ENCODE measurements around the gene PHLDA3.

Gene PHLDA3

DNA sequence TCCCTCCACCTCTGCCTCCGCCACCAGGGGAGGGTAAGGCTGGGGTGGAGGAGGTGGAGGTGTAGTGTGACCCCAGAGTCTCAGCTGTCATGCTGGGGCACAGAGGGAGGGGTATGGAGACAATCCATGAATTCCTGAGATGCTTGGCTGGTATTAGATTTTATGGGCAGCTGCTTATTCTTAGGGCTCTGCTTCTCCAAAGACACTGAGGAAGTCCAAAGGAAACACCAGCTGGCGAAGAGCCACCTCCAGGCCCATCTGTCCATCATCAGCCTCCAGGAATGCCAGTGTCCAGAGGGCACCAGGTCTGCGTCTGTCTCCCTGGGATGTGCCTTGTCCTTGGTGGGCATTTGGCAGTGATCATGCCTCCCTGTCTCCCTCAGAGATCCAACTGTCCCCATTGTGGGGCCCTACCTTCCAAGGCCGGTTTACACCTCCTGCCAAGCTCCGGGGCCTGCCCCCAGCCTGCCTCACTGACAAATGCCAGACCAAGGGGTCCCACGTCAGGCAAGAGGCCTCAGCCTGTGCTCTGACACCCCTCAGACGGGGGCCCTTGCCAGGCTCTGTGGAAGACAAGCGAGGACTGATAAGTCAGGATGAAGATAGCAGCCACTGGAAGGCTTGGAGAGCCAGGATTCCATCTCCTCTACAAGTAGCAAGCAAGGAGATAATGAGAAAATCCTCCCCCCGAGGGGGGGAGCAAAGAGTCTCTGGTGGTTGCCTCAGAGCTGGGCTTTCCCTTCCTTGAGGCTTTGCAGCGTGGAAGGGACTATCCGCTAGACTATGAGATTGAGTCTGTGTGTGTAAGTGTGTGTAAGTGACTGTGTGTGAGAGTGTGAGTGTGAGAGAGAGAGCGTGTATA, 49.0 kb downstream of the PHLDA3 start:
- no peak overlapping the region for H3K4me3 ChIP-seq (replicated peaks; ENCODE audit: insufficient read depth, low read length)
- no peaks in the 10 kb centered on the region for H3K27me3 ChIP-seq (ENCODE audit: insufficient read depth, poor library complexity, severe bottlenecking)
- H3K27ac ChIP-seq (replicated peaks), result no peak overlapping the region
- TF ChIP-seq, protein P1, sequence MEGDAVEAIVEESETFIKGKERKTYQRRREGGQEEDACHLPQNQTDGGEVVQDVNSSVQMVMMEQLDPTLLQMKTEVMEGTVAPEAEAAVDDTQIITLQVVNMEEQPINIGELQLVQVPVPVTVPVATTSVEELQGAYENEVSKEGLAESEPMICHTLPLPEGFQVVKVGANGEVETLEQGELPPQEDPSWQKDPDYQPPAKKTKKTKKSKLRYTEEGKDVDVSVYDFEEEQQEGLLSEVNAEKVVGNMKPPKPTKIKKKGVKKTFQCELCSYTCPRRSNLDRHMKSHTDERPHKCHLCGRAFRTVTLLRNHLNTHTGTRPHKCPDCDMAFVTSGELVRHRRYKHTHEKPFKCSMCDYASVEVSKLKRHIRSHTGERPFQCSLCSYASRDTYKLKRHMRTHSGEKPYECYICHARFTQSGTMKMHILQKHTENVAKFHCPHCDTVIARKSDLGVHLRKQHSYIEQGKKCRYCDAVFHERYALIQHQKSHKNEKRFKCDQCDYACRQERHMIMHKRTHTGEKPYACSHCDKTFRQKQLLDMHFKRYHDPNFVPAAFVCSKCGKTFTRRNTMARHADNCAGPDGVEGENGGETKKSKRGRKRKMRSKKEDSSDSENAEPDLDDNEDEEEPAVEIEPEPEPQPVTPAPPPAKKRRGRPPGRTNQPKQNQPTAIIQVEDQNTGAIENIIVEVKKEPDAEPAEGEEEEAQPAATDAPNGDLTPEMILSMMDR (IDR thresholded peaks at IDR 0.05; ENCODE audit: insufficient read depth, low read length), result no peak
- TF ChIP-seq GABPA (IDR thresholded peaks at IDR 0.05; ENCODE audit: low read depth) (no peak), SPI1 (IDR thresholded peaks at IDR 0.05; ENCODE audit: borderline replicate concordance, low read depth) (no peak), POLR2AphosphoS5 (IDR thresholded peaks at IDR 0.05; ENCODE audit: low read depth) (no peak)
- TF ChIP-seq, protein P2, sequence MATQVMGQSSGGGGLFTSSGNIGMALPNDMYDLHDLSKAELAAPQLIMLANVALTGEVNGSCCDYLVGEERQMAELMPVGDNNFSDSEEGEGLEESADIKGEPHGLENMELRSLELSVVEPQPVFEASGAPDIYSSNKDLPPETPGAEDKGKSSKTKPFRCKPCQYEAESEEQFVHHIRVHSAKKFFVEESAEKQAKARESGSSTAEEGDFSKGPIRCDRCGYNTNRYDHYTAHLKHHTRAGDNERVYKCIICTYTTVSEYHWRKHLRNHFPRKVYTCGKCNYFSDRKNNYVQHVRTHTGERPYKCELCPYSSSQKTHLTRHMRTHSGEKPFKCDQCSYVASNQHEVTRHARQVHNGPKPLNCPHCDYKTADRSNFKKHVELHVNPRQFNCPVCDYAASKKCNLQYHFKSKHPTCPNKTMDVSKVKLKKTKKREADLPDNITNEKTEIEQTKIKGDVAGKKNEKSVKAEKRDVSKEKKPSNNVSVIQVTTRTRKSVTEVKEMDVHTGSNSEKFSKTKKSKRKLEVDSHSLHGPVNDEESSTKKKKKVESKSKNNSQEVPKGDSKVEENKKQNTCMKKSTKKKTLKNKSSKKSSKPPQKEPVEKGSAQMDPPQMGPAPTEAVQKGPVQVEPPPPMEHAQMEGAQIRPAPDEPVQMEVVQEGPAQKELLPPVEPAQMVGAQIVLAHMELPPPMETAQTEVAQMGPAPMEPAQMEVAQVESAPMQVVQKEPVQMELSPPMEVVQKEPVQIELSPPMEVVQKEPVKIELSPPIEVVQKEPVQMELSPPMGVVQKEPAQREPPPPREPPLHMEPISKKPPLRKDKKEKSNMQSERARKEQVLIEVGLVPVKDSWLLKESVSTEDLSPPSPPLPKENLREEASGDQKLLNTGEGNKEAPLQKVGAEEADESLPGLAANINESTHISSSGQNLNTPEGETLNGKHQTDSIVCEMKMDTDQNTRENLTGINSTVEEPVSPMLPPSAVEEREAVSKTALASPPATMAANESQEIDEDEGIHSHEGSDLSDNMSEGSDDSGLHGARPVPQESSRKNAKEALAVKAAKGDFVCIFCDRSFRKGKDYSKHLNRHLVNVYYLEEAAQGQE (IDR thresholded peaks at IDR 0.05; ENCODE audit: insufficient replicate concordance, low read depth), result no peak
- no peak for DNase-seq (ENCODE audit: low read depth in 1 of 2, low spot score in 1 of 2)

DNA sequence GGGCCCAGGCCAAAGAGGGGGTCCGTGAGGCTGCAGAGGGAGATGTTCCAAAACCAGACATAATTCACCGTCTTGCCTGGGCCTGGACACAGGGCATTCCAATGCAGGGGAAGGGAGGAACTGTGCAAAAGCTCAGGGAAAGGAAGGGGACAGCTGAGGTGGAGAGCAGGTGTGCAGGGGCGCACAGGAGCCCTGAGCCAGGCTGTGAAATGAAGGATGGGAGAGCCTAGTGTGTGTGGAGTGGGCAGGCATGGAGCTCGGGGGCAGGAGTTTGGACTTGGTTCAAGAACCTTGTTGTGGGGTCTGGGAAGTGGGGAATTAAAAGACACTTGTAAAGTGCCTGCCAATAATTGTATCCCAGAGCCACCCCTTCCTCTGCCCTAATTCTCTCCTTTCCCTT, 49.7 kb downstream of the PHLDA3 start:
- TF ChIP-seq POLR2AphosphoS5 (IDR thresholded peaks at IDR 0.05; ENCODE audit: low read depth), result no peak
- no peak for TF ChIP-seq SPI1 (IDR thresholded peaks at IDR 0.05; ENCODE audit: borderline replicate concordance, low read depth)
- TF ChIP-seq, protein P1 (IDR thresholded peaks at IDR 0.05; ENCODE audit: insufficient read depth, low read length), result no peak
- no peak for TF ChIP-seq GABPA (IDR thresholded peaks at IDR 0.05; ENCODE audit: low read depth)
- TF ChIP-seq, protein P2 (IDR thresholded peaks at IDR 0.05; ENCODE audit: insufficient replicate concordance, low read depth), result no peak
- DNase-seq (ENCODE audit: low read depth in 1 of 2, low spot score in 1 of 2), result no peak
- Histone ChIP-seq H3K4me3 (replicated peaks; ENCODE audit: insufficient read depth, low read length) (no peak overlapping the region), H3K27ac (replicated peaks) (no peak overlapping the region), H3K27me3 (ENCODE audit: insufficient read depth, poor library complexity, severe bottlenecking) (no peaks in the 10 kb centered on the region)

DNA sequence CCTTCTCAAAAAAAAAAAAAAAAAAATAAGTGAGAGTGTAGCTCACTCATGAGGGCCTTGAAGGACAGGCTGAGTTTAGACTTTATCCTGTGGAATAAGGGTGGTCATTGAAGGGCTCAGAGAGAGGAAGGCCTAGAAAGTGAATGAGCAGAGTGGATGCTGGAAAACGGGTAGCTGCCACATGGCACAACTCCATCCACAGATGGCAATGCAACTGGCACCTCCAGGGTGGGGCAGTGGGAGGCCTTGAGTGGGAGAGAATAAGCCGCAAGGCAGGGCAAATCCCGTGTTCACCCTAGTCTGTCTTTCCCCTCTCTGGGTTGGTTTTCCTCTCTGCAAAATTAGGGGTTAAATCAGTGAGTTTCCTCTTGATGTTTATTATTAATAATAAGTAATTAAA, 50.5 kb downstream of the PHLDA3 start:
- no peak for DNase-seq (ENCODE audit: low read depth in 1 of 2, low spot score in 1 of 2)
- TF ChIP-seq, protein P1 (IDR thresholded peaks at IDR 0.05; ENCODE audit: insufficient read depth, low read length), result no peak
- TF ChIP-seq GABPA (IDR thresholded peaks at IDR 0.05; ENCODE audit: low read depth) (no peak), POLR2AphosphoS5 (IDR thresholded peaks at IDR 0.05; ENCODE audit: low read depth) (no peak), SPI1 (IDR thresholded peaks at IDR 0.05; ENCODE audit: borderline replicate concordance, low read depth) (no peak)
- TF ChIP-seq, protein P2 (IDR thresholded peaks at IDR 0.05; ENCODE audit: insufficient replicate concordance, low read depth), result no peak
- Histone ChIP-seq H3K27ac (replicated peaks) (no peak overlapping the region), H3K27me3 (ENCODE audit: insufficient read depth, poor library complexity, severe bottlenecking) (no peaks in the 10 kb centered on the region), H3K4me3 (replicated peaks; ENCODE audit: insufficient read depth, low read length) (no peak overlapping the region)

Data from HL-60 (cell line).